Measurements from ENCODE around the gene ERMN. TPM values are rescaled to one million over a fixed set of nuclear protein-coding genes. Genes with fewer than 3 reads are reported as not detected.

The ERMN gene
- total and polyA plus RNA-seq, 2 donors (not counting 1 experiment from before 2014, with no cell fraction given): 2.7 to 11.9 TPM

DNA sequence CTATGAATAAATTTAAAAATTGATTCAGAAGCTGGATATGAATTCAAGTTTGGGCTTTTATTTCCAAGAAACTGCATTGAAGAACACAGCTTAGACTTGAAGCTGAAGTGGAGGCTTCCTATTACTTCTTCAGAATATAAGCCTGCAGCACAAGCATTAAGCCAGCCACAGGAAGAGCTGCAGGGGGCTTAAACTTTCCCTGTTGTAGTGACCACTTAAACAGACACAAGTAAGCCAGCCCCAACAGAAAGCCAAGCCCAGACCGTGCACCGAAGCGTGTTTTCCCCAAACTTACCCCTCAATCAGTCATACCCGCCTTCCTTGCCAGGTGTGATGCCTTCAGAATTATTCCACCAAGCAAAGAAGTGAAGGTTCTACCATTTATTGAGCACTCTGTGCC is 28.7 kb downstream of the ERMN start:
- ChIA-PET CTCF (interaction anchor here (1.0 kb wide), 1 partner anchor 466 kb away, joined by 3 read pairs; no protein-coding TSS in a partner anchor), POLR2A (no interaction called here)
- Histone ChIP-seq H3K4me3 (ENCODE audit: control extremely low read depth in 1 of 5, extremely low read depth in 1 of 5, insufficient read depth in 1 of 5, low read depth in 2 of 5, low read length in 4 of 5) (no peak overlapping the region), H3K36me3 (replicated peaks in 1 of 2; ENCODE audit: control extremely low read depth in 1 of 2, control insufficient read depth in 1 of 2, extremely low read depth in 1 of 2, insufficient read depth in 2 of 2, low read length in 1 of 2) (no peaks in the 10 kb centered on the region), H3K27ac (ENCODE audit: low read length in 2 of 2) (no peak overlapping the region), H3K9ac (ENCODE audit: low read length) (no peak overlapping the region), H2AFZ (ENCODE audit: insufficient read depth, low read depth, low read length, poor library complexity, severe bottlenecking) (no peak overlapping the region), H3K79me2 (ENCODE audit: control insufficient read depth, insufficient read depth, low read length) (no peaks in the 10 kb centered on the region), H4K20me1 (ENCODE audit: control insufficient read depth, insufficient read depth, low read length, poor library complexity, severe bottlenecking) (no peaks in the 10 kb centered on the region), H3K4me2 (replicated peaks; ENCODE audit: low read depth, low read length, poor library complexity, severe bottlenecking) (no peak overlapping the region), H3K4me1 (ENCODE audit: control insufficient read depth in 2 of 2, insufficient read depth in 2 of 2, low read length in 2 of 2) (no peaks in the 10 kb centered on the region), H3K27me3 (replicated peaks in 1 of 4; ENCODE audit: control extremely low read depth in 1 of 4, control insufficient read depth in 3 of 4, insufficient read depth in 4 of 4, low read length in 3 of 4) (no peaks in the 10 kb centered on the region), H3K9me3 (ENCODE audit: control extremely low read depth in 1 of 3, control insufficient read depth in 2 of 3, insufficient read depth in 1 of 3, low read length in 2 of 3) (no peaks in the 10 kb centered on the region)
- 100% methylated on average over 3 of the region's 4 CpGs for WGBS (ENCODE audit: insufficient coverage)
- H3K9me3 Mint-ChIP-seq (ENCODE audit: insufficient read depth): no peaks in the 10 kb centered on the region
- no peak overlapping the region for H3K4me3 Mint-ChIP-seq
- no peak for ATAC-seq (ENCODE audit: low read depth)
- TF ChIP-seq, protein P1, sequence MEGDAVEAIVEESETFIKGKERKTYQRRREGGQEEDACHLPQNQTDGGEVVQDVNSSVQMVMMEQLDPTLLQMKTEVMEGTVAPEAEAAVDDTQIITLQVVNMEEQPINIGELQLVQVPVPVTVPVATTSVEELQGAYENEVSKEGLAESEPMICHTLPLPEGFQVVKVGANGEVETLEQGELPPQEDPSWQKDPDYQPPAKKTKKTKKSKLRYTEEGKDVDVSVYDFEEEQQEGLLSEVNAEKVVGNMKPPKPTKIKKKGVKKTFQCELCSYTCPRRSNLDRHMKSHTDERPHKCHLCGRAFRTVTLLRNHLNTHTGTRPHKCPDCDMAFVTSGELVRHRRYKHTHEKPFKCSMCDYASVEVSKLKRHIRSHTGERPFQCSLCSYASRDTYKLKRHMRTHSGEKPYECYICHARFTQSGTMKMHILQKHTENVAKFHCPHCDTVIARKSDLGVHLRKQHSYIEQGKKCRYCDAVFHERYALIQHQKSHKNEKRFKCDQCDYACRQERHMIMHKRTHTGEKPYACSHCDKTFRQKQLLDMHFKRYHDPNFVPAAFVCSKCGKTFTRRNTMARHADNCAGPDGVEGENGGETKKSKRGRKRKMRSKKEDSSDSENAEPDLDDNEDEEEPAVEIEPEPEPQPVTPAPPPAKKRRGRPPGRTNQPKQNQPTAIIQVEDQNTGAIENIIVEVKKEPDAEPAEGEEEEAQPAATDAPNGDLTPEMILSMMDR (IDR thresholded peaks at IDR 0.05): no peak
- no peak for TF ChIP-seq EZH2 (IDR thresholded peaks at IDR 0.05; ENCODE audit: borderline replicate concordance, insufficient read depth, low read depth, low read length, poor library complexity, severe bottlenecking)
- H3K27me3 Mint-ChIP-seq: peaks cover 4% of the 10 kb centered on the region
- intact Hi-C loops (cut with micrococcal nuclease): no loop called here
- no peak for DNase-seq
- no peaks in the 10 kb centered on the region for H3K4me1 Mint-ChIP-seq
- H3K27ac Mint-ChIP-seq: no peak overlapping the region

DNA sequence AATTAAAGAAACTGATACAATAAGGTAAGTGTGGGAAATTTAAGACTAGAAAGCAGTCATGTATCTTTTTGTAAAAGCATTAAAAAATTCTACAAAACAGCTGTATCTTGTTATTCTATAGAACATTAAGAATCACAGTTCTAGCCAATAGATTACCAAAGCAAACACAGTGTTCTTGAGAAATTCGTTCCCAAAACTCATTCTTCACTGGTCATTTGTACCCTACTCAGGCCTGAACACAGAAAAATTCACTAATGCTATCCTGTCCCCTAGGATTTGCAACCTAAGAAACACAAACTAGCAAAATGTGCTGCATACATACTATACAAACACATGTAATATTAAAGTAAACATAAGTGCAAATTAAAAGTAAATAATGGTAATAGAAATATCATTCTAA is 29.1 kb downstream of the ERMN start:
- Histone ChIP-seq H3K36me3 (replicated peaks in 1 of 2; ENCODE audit: control extremely low read depth in 1 of 2, control insufficient read depth in 1 of 2, extremely low read depth in 1 of 2, insufficient read depth in 2 of 2, low read length in 1 of 2) (no peaks in the 10 kb centered on the region), H3K4me3 (ENCODE audit: control extremely low read depth in 1 of 5, extremely low read depth in 1 of 5, insufficient read depth in 1 of 5, low read depth in 2 of 5, low read length in 4 of 5) (no peak overlapping the region), H4K20me1 (ENCODE audit: control insufficient read depth, insufficient read depth, low read length, poor library complexity, severe bottlenecking) (no peaks in the 10 kb centered on the region), H3K27me3 (replicated peaks in 1 of 4; ENCODE audit: control extremely low read depth in 1 of 4, control insufficient read depth in 3 of 4, insufficient read depth in 4 of 4, low read length in 3 of 4) (no peaks in the 10 kb centered on the region), H3K9ac (ENCODE audit: low read length) (no peak overlapping the region), H3K9me3 (ENCODE audit: control extremely low read depth in 1 of 3, control insufficient read depth in 2 of 3, insufficient read depth in 1 of 3, low read length in 2 of 3) (no peaks in the 10 kb centered on the region), H3K79me2 (ENCODE audit: control insufficient read depth, insufficient read depth, low read length) (no peaks in the 10 kb centered on the region), H3K4me1 (ENCODE audit: control insufficient read depth in 2 of 2, insufficient read depth in 2 of 2, low read length in 2 of 2) (no peaks in the 10 kb centered on the region), H3K27ac (ENCODE audit: low read length in 2 of 2) (no peak overlapping the region), H3K4me2 (replicated peaks; ENCODE audit: low read depth, low read length, poor library complexity, severe bottlenecking) (no peak overlapping the region), H2AFZ (ENCODE audit: insufficient read depth, low read depth, low read length, poor library complexity, severe bottlenecking) (no peak overlapping the region)
- no CpG with 5 or more reads among the region's 1 CpG for WGBS (ENCODE audit: insufficient coverage)
- Mint-ChIP-seq H3K9me3 (ENCODE audit: insufficient read depth) (no peaks in the 10 kb centered on the region), H3K4me1 (no peaks in the 10 kb centered on the region), H3K27ac (no peak overlapping the region), H3K27me3 (peaks cover 4% of the 10 kb centered on the region), H3K4me3 (no peak overlapping the region)
- DNase-seq (no peak), ATAC-seq (ENCODE audit: low read depth) (no peak)
- POLR2A ChIA-PET: no interaction called here
- CTCF ChIA-PET: interaction anchor here (1.0 kb wide), 1 partner anchor 466 kb away, joined by 3 read pairs; no protein-coding TSS in a partner anchor
- no peak for TF ChIP-seq EZH2 (IDR thresholded peaks at IDR 0.05; ENCODE audit: borderline replicate concordance, insufficient read depth, low read depth, low read length, poor library complexity, severe bottlenecking)
- TF ChIP-seq, protein P1 (IDR thresholded peaks at IDR 0.05): no peak
- intact Hi-C loops (cut with micrococcal nuclease): no loop called here
